GM11168 (cell line): ENCODE data around the gene SLC6A17.

Experiments used
- in situ Hi-C: fragments of 300-500 bp; cut with MboI; formaldehyde crosslinking; loops from one replicate; pipeline ENCODE4 v1.12.0; 2022; ENCODE audit warnings: low sequenced_read_pairs; ENCODE audit not compliant: unreplicated experiment

The SLC6A17 gene

GRCh38 chr1:110214454-110215404 is 64.4 kb downstream of the SLC6A17 start:
- in situ Hi-C loops, result no loop called here

GRCh38 chr1:110215621-110216515 is 65.6 kb downstream of the SLC6A17 start:
- in situ Hi-C loops, result no loop called here

DNA sequence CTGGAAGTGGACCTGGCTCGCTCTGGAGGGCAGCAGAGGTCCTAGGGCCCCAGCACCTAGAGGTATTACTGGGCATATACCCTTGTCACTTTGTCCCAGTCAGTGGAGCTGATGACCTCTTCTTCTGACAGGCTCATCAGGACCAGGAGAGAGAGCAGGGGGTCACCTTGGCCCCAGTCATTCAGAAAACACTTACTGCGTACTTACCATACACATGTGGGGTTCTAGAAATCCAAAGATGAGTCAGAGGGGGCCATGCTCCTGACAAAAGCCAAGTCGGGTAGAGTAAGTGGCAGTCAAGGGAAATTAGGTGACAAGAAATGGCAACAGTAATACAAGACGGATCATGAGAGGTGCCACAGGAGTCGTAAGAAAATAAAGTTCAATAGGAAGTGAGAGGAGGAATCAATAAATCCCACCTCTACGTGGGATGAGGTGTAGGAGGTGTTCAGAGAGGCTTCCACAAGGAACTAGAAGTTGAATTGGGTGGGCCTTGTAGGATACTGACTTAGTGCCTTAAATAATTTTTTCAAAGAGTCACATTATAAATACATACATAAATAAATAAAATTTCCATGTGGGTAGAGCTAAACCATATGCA is 66.7 kb downstream of the SLC6A17 start:
- in situ Hi-C loops, result no loop called here

GRCh38 chr1:110218137-110218536 is 67.8 kb downstream of the SLC6A17 start:
- in situ Hi-C loops, result no loop called here

DNA sequence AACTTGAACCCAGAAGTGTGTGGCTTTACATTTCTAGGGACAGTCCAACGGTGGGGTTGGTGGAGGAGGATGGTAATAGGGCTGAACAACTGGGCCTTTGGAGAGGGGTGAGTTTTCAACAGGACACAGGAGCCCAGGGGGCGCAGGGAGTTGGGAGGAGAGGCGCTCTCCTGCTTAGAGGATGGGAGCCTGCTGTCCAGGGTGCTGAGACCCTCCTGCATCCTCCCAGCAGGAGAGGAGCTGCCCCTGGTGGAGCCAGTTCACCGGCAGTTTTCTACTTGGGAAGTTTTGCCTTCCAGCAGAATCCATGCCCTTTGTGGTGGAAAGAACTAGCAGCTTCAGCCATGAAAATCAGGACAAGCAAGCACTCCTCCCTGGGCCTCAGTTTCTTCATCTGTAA is 68.4 kb downstream of the SLC6A17 start:
- in situ Hi-C loops, result no loop called here

DNA sequence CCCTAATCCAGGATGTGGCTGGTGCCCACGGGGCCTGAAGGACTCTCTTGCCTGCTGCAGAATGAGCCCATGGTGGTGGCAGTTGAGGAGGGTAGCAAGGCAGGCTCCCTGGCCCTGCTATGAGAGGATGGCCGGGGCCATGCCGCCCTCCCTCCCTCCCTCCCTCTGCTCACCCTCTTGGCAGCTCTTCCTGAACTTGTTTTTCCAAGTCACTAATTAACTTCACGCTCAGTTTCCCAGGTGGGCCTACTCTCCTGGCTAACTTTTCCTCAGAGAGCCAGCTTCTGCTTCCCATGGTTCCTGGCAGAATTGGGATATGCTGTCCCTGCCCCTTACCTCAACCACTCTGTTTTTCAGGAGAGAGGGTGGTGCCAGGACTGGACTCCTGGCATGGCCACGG is 70.0 kb downstream of the SLC6A17 start:
- in situ Hi-C loops, result no loop called here

GRCh38 chr1:110221119-110221518 is 70.8 kb downstream of the SLC6A17 start:
- in situ Hi-C loops, result no loop called here

DNA sequence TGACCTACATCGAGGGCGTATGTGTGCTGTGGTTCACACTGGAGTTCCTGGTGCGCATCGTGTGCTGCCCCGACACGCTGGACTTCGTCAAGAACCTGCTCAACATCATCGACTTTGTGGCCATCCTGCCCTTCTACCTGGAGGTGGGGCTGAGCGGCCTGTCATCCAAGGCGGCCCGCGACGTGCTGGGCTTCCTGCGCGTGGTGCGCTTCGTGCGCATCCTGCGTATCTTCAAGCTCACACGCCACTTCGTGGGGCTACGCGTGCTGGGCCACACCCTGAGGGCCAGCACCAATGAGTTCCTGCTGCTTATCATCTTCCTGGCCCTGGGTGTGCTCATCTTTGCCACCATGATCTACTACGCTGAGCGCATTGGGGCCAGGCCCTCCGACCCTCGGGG is 72.8 kb downstream of the SLC6A17 start:
- in situ Hi-C loops, result no loop called here

DNA sequence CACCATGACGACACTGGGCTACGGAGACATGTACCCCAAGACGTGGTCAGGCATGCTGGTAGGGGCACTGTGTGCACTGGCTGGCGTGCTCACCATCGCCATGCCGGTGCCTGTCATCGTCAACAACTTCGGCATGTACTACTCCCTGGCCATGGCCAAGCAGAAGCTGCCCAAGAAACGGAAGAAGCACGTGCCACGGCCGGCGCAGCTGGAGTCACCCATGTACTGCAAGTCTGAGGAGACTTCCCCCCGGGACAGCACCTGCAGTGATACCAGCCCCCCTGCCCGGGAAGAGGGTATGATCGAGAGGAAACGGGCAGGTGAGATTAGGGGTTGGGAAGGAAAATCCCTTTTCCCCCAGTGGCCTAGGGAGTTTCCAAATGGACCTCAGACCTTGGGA is 73.3 kb downstream of the SLC6A17 start:
- in situ Hi-C loops, result no loop called here

- in situ Hi-C loops, result no loop called here
Observed at GRCh38 chr1:110224240-110224995, 74.1 kb downstream of the SLC6A17 start.

GRCh38 chr1:110225212-110225611 is 74.9 kb downstream of the SLC6A17 start:
- in situ Hi-C loops, result no loop called here

GRCh38 chr1:110225756-110226404 is 75.6 kb downstream of the SLC6A17 start:
- in situ Hi-C loops, result no loop called here

DNA sequence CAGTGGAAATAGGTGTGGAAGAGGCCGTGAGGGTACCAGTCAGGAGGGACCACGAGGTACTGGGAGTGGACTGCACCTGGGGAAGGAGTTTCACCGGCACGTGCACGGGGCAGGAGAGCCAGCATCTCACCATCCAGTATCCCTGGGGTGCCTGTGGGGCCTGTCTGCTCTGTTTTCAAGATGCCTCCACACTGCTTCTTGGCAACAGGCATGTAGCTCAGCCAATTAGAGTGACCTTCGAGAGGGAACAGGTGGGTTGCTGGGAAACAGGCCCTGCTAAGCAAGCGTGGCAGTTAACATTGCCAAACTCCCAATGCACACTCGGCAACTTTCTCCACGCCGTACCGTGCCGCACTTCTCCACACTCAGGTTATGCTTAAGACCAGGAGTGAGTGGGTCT is 77.5 kb downstream of the SLC6A17 start:
- in situ Hi-C loops, result no loop called here

DNA sequence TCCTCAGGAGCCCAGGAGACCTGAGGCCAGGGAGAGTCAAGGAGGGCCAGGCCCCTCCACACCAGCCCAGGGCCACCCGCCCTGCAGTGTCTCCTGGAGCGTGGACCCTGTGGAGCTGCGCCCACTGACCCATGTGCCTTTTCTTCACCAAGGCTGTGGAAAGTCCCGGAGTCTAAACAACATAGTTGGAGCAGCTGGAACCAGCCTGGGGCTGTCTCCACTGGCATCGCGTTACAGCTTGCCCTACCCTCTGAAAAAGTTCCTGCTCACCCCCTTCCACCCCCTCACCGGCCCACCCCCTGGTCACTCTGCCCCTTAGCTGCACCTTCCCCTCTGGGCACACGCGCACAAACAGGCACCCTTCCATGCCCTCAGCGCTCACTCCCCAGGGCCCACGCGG is 78.1 kb downstream of the SLC6A17 start:
- in situ Hi-C loops, result no loop called here

- in situ Hi-C loops, result no loop called here
Observed at GRCh38 chr1:110228869-110229268, 78.6 kb downstream of the SLC6A17 start.

GRCh38 chr1:110229348-110230001 is 79.2 kb downstream of the SLC6A17 start:
- in situ Hi-C loops, result no loop called here

DNA sequence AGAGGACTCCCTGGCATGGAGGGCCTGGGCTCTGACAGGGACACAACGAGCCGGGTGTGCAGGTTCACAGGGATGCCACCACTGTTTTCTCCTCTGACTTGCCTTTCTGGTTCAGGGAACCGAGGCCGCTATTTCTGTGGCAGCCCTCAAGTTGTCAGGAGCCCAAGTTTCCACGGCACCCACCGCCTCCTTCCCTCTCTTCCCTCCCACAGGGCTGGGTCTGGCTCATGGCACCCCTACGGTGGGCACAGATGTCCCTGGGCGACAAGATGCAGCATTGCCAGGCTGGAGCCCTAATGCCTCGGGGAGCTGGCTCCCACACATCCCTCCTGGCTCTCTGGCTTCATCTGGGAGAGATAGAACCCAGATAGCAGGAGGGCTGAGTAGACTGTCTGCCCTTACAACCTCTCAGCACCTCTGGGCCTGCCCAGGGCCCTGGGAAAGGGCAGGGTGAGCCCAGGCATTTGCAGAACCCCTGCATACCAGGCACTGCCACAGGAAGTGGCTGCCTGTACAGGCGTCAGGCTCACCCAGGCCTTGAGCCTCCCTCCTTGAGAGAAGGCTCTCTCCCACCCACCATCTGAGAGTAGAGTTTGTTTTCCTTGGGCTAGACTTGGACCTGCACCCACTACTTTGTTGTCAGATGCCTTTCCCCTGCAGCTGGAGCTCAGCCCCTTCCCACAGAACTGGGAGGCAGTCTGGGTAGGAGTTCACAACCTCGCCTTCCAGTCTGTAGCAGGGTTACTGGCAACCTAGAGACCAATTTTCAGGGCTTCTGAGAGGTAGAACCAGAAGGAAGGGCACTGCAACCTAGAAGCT is 80.3 kb downstream of the SLC6A17 start:
- in situ Hi-C loops, result no loop called here

DNA sequence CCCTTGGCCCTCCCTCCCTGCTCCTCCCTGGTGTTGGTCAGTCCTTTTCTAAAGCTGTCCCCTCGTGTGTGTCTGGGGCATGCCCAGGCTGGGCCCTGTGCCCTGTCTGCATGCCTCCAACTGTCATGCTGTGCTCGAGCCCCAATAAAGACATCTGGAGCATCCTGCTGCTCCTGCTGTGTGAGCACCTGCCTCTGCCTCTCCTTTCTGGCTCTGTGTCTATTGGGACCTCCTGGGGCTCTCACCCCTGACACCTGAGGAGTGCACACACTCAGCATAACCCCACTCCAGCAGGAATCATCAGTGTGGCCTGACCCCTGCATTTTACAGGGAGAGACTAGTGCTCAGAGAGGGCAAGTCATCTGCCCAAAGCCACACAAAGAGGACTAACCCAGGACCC is 83.6 kb downstream of the SLC6A17 start:
- in situ Hi-C loops, result no loop called here
